Activated CD8-positive, alpha-beta T cell treated with anti-CD3 and anti-CD28 coated beads for 36 hours (primary cell): ENCODE measurements around the gene DHRS3. TPM values are rescaled to one million over a fixed set of nuclear protein-coding genes. Genes with fewer than 3 reads are reported as not detected.

ENCODE experiments used
- ATAC-seq: fragments of 200-7000 bp; cut with Tn5 transposase; one replicate; pipeline ENCODE4 v1.10.0; 2021; ENCODE audit warnings: mild to moderate bottlenecking, moderate library complexity
- CTCF ChIA-PET: fragments of 350-600 bp; sonication (Branson Sonifier 250); formaldehyde crosslinking; loops from one replicate; lab custom pipeline; 2021; ENCODE audit warnings: antibody characterized with exemption; lab: Charles Lee
- POLR2A ChIA-PET: fragments of 350-600 bp; sonication (Branson Sonifier 250); formaldehyde crosslinking; loops from one replicate; lab custom pipeline; 2021; ENCODE audit warnings: antibody characterized with exemption; lab: Charles Lee
- DNase-seq: peaks from one replicate; pipeline ENCODE4 v3.0.0-alpha.2; 2020
- H3K27ac Mint-ChIP-seq: one replicate; pipeline ENCODE4 v1.8.0; 2021; ENCODE audit warnings: mild to moderate bottlenecking, mixed read lengths
- H3K27me3 Mint-ChIP-seq: one replicate; pipeline ENCODE4 v1.8.0; 2021; ENCODE audit warnings: mixed read lengths
- H3K36me3 Mint-ChIP-seq: one replicate; pipeline ENCODE4 v1.8.0; 2021; ENCODE audit warnings: low read depth, mixed read lengths
- H3K4me1 Mint-ChIP-seq: one replicate; pipeline ENCODE4 v1.8.0; 2021; ENCODE audit warnings: low read depth, mixed read lengths
- H3K4me3 Mint-ChIP-seq: one replicate; pipeline ENCODE4 v1.8.0; 2021; ENCODE audit warnings: mild to moderate bottlenecking, moderate library complexity, mixed read lengths
- H3K9me3 Mint-ChIP-seq: one replicate; pipeline ENCODE4 v1.8.0; 2021; ENCODE audit warnings: mixed read lengths
- CTCF ChIP-seq: fragments of 200-600 bp; IDR thresholded peaks from one replicate; pipeline ENCODE4 v1.8.0; 2022; ENCODE audit warnings: antibody characterized with exemption, mild to moderate bottlenecking
- intact Hi-C: fragments of 100-400 bp; cut with micrococcal nuclease; formaldehyde crosslinking; loops from one replicate; pipeline ENCODE4 v1.10.0; 2022
- total RNA-seq, 2 experiments: library from RNA; stranded (reverse); gene quantifications; one replicate each; pipeline ENCODE4 v1.2.3, GENCODE V29; 2021

The DHRS3 gene
- total RNA-seq, 2 experiments from 2014 or later, result 129 to 135 TPM

- Mint-ChIP-seq H3K36me3 (peaks cover under 1% of the 10 kb centered on the region), H3K9me3 (peaks cover 14% of the 10 kb centered on the region), H3K4me1 (no peaks in the 10 kb centered on the region), H3K4me3 (no peak overlapping the region), H3K27me3 (peaks cover 7% of the 10 kb centered on the region), H3K27ac (no peak overlapping the region)
- ChIA-PET POLR2A (no interaction called here), CTCF (interaction anchor here (1.1 kb wide), 1 partner anchor 14 kb away, joined by 8 read pairs; no protein-coding TSS in a partner anchor)
- ATAC-seq (no peak), DNase-seq (no peak)
- intact Hi-C loops, result no loop called here
- no peak for TF ChIP-seq CTCF
Measured at GRCh38 chr1:12644829-12645228, 26.8 kb upstream of the DHRS3 start.

- peaks cover 20% of the 10 kb centered on the region for H3K9me3 Mint-ChIP-seq
- H3K27me3 Mint-ChIP-seq, result peaks cover 5% of the 10 kb centered on the region
- no peak for ATAC-seq
- H3K4me1 Mint-ChIP-seq, result no peaks in the 10 kb centered on the region
- CTCF ChIA-PET, result interaction anchor here (1.1 kb wide), 1 partner anchor 15 kb away, joined by 8 read pairs; no protein-coding TSS in a partner anchor
- H3K36me3 Mint-ChIP-seq, result peaks cover 2% of the 10 kb centered on the region
- no peak overlapping the region for H3K27ac Mint-ChIP-seq
- intact Hi-C loops, result no loop called here
- POLR2A ChIA-PET, result no interaction called here
- DNase-seq, result no peak
- no peak for TF ChIP-seq CTCF
- no peak overlapping the region for H3K4me3 Mint-ChIP-seq
Measured at GRCh38 chr1:12644237-12644636, 26.2 kb upstream of the DHRS3 start.

GRCh38 chr1:12643785-12644184 is 25.8 kb upstream of the DHRS3 start, which contains the start of gene AADACL4:
Gene AADACL4, plus strand, starts transcription at chr1:12644085. Its CDS starts 462 bp downstream, at chr1:12644547.
- H3K9me3 Mint-ChIP-seq, result peaks cover 21% of the 10 kb centered on the region
- POLR2A ChIA-PET, result no interaction called here
- TF ChIP-seq CTCF, result no peak
- H3K27ac Mint-ChIP-seq, result no peak within 1 kb of the TSS
- ATAC-seq (no peak), DNase-seq (no peak)
- CTCF ChIA-PET, result interaction anchor here (1.1 kb wide), 1 partner anchor 15 kb away, joined by 8 read pairs; no protein-coding TSS in a partner anchor
- no peaks in the 10 kb centered on the region for H3K4me1 Mint-ChIP-seq
- intact Hi-C loops, result no loop called here
- peaks cover 2% of the 10 kb centered on the region for H3K27me3 Mint-ChIP-seq
- peaks cover 2% of the 10 kb centered on the region for H3K36me3 Mint-ChIP-seq
- H3K4me3 Mint-ChIP-seq, result no peak within 1 kb of the TSS

- H3K27me3 Mint-ChIP-seq, result peaks cover 3% of the 10 kb centered on the region
- peaks cover 21% of the 10 kb centered on the region for H3K9me3 Mint-ChIP-seq
- POLR2A ChIA-PET, result no interaction called here
- ATAC-seq, result no peak
- no peak for DNase-seq
- H3K36me3 Mint-ChIP-seq, result peaks cover 2% of the 10 kb centered on the region
- no peak overlapping the region for H3K27ac Mint-ChIP-seq
- CTCF ChIA-PET, result interaction anchor here (1.9 kb wide), 1 partner anchor 16 kb away, joined by 9 read pairs; no protein-coding TSS in a partner anchor
- no peak overlapping the region for H3K4me3 Mint-ChIP-seq
- no peaks in the 10 kb centered on the region for H3K4me1 Mint-ChIP-seq
- no peak for TF ChIP-seq CTCF
- intact Hi-C loops, result no loop called here
Measured at GRCh38 chr1:12643079-12643478, 25.1 kb upstream of the DHRS3 start.

- no peak overlapping the region for H3K27ac Mint-ChIP-seq
- POLR2A ChIA-PET, result no interaction called here
- H3K36me3 Mint-ChIP-seq, result peaks cover 2% of the 10 kb centered on the region
- H3K4me3 Mint-ChIP-seq, result no peak overlapping the region
- ATAC-seq, result no peak
- DNase-seq, result no peak
- TF ChIP-seq CTCF, result no peak
- no peaks in the 10 kb centered on the region for H3K4me1 Mint-ChIP-seq
- CTCF ChIA-PET, result interaction anchor here (1.3 to 1.4 kb wide), 3 partner anchors 18 to 40 kb away, joined by 3 to 6 read pairs (median 5); no protein-coding TSS in a partner anchor
- H3K9me3 Mint-ChIP-seq, result peaks cover 21% of the 10 kb centered on the region
- intact Hi-C loops, result no loop called here
- H3K27me3 Mint-ChIP-seq, result peaks cover 3% of the 10 kb centered on the region
Measured at GRCh38 chr1:12640958-12641272, 22.9 kb upstream of the DHRS3 start.
